ENCODE measurements around the gene CD109.

GRCh38 chr6:73823046-73823735 is 127.2 kb downstream of the CD109 start:
- TF ChIP-seq POLR2A (IDR thresholded peaks at IDR 0.05) (no peak), POLR2AphosphoS5 (IDR thresholded peaks at IDR 0.05) (no peak), EP300 (IDR thresholded peaks at IDR 0.05; ENCODE audit: low read depth) (no peak)
- TF ChIP-seq, protein P1, sequence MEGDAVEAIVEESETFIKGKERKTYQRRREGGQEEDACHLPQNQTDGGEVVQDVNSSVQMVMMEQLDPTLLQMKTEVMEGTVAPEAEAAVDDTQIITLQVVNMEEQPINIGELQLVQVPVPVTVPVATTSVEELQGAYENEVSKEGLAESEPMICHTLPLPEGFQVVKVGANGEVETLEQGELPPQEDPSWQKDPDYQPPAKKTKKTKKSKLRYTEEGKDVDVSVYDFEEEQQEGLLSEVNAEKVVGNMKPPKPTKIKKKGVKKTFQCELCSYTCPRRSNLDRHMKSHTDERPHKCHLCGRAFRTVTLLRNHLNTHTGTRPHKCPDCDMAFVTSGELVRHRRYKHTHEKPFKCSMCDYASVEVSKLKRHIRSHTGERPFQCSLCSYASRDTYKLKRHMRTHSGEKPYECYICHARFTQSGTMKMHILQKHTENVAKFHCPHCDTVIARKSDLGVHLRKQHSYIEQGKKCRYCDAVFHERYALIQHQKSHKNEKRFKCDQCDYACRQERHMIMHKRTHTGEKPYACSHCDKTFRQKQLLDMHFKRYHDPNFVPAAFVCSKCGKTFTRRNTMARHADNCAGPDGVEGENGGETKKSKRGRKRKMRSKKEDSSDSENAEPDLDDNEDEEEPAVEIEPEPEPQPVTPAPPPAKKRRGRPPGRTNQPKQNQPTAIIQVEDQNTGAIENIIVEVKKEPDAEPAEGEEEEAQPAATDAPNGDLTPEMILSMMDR (IDR thresholded peaks at IDR 0.05) = no peak
